NCI-H1417 treated with DMSO at 0.1 percent for 48 hours (cell line): Measurements from ENCODE around the gene ERN1.

Experiments used
- DNase-seq: peaks from one replicate; lab custom pipeline; 2025; lab: John Stamatoyannopoulos, UW

Gene ERN1

DNA sequence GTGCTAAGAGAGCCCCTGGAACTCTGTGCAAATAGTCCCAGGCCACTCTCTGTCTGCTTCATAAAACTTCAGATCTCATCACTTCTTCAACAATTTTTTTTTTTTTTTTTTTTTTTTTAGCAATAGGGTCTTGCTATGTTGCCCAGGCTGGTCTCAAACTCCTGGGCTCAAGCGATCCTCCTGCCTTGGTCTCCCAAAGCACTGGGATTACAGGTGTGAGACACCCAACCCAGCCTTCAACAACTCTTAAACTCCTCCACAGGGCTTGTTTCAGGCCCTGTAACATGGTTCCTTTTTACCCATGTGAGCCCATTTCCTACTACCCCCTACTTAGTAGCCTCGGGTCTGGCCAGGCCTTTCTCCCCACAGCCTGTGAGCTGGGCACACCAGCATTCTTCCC is 70.2 kb downstream of the ERN1 start:
- DNase-seq: no peak

GRCh38 chr17:64058621-64059020 is 71.3 kb downstream of the ERN1 start:
- no peak for DNase-seq

GRCh38 chr17:64057701-64058263 is 72.2 kb downstream of the ERN1 start:
- no peak for DNase-seq

GRCh38 chr17:64056269-64057005 is 73.5 kb downstream of the ERN1 start:
- no peak for DNase-seq

DNA sequence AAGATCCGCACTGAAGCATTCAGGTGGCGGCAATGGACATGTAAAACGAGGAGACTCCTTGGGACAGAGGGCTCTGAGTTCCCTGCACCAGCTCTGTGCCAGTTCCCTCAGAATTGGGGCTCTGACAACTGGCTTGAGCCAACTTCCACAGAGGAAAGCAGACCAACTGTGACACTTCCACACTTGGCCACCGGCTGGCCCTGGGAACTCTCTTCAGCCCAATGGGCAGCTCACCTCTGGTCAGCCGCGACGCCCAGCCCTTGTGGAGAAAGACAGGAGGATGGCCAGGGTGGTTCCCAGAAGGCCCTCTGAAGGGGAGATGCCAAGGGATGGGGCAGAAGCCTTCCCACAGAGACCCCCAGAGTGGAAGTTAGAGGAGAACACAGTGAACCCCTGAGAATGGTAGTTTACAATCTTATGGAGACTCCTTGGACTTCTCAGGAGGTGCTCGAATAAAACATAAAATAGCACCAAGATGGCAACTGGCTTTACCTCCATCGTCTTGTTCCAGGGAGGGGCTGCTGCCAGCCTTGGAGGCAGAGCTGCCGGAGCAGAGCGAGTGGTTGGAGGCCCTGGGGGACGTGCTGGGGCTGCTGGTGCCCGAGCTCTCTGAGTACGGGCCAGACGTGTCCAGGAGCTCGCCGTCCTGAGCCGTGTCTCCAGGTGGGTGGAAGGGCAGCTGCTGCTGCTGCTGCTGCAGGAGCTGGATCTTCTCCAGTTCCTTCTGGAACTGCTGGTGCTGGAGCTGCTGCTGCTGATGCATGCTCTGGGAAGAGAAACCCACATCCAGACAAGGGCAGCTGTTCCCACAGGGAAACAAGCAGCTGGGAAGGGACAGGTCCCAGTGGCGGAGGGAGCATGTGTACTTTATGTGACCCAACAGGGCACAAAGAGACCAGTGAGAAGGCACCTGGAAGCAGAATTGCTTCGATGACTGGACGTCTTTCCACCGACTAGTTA is 74.5 kb downstream of the ERN1 start:
- DNase-seq: no peak

GRCh38 chr17:64054304-64054703 is 75.6 kb downstream of the ERN1 start:
- no peak for DNase-seq

- DNase-seq: no peak
Measured at GRCh38 chr17:64053101-64053500, 76.8 kb downstream of the ERN1 start.

- DNase-seq: no peak
Measured at GRCh38 chr17:64051153-64051552, 78.8 kb downstream of the ERN1 start.

DNA sequence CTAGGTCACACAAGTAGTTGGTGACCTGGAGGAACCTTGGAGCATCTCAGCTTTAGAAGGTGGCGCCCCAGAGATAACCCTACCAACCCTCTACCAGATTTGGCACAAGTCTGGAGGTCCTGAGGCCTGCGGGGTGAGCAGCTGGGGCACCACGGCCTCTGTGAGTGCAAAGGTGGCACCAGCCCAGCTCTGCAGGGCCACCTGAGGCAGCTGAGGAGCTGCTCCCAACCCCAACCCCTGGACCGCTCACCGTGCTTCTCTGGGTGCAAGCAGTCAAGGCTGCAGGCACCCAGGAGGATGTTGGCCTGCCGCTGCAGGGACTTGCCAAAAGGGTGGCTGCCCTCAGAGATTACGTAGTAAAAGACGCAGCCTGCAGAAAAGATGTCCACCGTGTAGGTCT is 81.1 kb downstream of the ERN1 start:
- no peak for DNase-seq

DNA sequence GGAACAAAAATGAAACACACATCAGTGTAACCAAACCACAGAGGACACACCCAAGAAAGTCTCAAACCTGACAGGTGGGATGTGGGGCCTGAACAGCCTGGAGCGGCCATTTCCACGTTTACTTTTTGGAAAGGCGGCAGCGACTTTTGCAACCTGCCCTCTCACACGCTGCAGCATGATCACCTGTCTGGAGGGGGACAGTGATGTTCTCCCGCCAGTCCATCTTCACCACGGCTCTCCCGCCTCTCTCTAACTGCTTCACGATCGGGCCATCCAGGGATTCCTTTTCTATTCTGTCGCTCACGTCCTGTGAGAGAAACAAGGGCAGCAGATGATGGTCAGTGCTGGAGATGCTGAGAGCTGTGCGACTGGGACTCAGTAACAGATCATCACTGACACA is 84.8 kb downstream of the ERN1 start:
- no peak for DNase-seq

DNA sequence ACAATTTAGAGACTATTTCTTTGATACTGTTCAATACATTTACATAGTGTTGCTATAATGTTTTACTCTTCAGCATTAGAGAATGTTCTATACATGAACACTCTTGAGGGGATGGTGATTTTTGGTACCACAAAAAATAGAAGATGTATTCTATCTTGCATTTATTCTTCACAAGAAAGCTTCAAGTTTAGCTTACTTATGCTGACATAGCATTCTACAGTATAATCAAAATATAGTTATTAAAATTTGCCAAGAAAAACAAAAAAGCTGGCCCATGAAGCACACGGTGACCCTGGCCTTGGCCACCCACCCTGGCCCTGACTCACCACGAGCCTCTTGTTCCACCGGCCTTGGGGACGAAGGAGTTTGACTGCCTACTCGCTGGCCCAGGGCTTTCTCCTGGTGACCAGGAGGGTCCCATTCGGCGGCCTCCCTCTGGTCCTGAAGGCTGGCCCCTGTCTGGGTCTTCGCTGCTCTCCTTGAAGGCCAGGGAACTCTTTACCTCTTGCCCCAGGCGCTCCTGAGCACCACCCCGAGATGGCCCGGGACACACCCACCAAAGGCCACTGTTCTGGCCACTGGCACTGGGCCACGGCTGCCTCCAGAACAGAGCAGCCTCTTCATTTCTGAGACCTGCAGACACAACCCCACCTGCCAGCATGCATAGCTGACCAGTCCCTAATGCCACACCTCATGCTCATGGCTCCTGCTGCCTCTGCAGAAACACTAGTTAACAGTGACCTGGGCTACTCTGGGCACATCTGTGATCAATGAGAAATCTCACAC is 87.1 kb downstream of the ERN1 start:
- no peak for DNase-seq

DNA sequence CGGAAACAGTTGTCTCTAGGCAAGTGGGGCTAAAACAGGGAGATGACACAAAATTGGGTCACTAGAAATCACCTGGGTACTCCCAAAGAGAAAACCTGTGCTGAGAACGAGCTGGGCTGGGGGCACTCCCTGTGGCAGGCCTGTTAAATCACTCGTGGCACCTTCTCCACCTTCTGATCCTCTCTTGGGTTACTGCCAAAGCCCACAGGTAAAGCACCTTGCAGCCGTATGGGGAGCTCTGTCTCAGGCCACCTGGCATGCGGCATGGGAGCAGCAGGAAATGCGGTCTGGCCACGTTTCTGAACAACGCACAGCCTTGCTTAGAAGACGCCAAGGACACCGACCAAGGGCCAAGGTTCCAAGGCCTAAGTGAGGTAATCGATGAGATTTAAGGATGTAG is 88.0 kb downstream of the ERN1 start:
- DNase-seq: no peak

- DNase-seq: no peak
Measured at GRCh38 chr17:64040206-64040605, 89.7 kb downstream of the ERN1 start.

DNA sequence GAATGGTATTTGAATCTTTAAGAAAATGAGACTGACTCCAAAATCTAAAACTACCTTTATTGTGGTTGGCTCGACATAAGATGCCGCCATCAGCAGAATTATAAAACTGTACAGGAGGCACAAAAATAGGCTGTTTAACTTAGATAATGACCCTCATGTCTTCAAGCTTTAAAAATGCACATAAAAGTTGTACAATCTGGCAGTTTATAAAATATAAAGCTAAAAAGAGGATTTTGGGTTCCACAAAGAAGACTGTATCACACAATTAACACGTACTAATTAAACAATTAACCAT is 90.9 kb downstream of the ERN1 start:
- no peak for DNase-seq

DNA sequence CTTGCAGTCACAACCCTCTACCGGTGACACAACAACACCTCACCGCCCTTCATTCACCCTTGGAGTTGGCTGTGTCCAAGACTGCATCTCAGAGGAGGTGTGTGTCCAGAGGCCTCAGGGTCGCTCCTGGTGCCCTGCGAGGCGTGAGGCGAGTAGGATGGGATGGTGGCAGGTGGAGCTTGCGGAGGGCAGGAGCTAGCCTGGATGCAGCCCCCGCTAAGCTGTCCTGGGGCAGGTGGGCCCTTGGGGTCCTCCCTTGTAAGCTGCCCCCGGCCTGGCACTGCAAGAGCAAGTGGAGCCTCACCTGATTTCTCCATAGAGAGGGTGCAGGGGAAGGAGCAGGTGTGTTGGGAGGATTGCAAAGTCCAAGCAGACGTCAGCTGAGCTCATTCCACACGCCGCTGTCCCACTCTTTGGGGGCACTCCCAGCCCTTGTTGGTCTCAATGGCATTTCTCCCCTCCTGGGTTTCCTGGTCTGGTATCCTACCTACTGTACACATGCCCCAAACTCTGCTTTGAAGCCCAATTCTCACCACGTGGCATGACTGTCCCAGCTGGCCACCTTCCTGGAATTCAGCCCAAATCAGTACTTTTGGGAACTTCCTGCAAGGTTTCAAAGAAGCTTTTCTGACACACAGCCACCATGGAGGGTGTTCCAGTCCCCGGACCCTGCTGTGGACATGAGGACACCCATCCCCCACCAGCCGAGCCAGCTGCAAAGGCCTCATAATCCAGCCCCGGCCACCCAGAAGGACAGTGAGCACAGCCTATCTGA is 91.4 kb downstream of the ERN1 start:
- no peak for DNase-seq

- DNase-seq: no peak
Measured at GRCh38 chr17:64037802-64038201, 92.1 kb downstream of the ERN1 start.

- DNase-seq: no peak
Measured at GRCh38 chr17:64037180-64037579, 92.8 kb downstream of the ERN1 start.

DNA sequence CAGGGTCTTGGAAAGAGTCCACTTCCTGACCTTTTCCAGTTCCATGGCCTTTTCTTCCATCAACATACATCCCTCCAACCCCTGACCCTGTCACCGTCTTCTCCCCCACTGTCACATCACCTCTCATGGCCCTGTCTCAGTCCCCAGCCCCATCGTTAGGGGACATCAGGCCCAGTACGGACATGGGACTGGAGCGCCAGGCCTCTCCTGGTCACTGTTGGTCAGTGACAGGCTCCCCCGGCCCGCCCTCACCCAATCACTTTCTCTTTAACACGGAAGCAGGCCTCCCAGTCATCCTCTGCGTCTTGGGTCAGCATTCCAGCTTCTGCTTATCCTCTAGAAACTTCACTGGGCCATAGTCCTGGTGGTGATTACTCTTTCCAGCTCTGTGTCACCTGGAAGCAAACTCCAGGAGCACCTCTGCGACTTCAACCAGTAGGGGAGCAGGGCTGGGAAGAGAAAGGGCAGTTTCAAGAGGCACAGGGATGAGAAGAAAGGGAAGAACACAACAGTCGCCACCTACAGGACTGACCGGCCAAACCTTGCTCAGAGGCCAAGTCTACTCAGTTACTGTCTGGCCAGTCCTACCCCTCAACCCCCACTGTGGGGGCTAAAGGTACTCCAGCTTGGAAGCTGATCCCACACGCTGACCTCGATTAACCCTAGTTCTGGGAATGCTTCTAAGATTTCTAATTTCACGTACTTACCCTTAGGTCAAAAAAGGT is 93.6 kb downstream of the ERN1 start:
- DNase-seq: no peak

DNA sequence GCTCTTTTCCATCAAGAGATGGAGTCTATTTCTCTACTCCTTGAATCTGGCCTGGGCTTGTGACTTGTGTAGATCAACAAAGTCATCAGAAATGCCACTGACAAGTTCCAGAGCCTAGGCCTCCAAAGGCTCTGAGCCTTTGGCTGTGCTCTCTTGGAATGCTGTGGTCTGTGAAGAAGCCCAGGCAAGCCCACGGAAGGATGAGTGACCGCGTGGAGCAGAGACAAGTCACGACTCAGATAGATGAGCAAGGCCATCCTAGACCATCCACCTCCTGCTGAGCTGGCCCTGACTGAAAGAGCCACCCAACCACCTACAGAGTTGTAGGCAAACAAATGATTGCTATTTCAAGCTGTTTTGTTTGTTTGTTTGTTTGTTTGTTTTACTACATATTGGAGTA is 97.9 kb downstream of the ERN1 start:
- no peak for DNase-seq

DNA sequence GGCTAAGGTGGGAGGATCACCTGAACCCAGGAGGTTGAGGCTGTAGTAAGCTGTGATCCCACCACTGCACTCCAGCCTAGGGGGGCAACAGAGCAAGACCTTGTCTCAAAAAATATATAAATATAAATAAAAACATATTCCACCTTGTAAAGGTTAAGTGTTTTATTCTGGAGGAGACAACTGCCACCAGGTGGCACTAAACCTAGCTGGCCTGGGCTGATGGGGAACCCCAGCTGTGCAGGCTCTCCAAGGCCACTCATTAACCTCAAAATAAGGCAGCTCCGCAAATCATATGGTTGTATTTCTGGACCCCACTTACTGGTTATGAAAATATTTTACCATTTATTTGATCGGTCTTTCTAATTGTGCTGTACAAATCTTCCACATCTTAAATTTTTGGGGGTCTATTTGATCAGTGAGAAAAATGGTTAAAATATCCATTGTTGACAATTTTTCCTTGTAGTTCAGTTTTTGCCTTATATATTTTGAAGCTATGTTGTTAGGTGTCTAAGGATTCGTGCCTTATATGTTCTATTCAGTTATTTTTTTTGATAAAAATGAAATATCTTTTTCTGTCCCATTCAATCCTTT is 101.0 kb downstream of the ERN1 start:
- no peak for DNase-seq
